Thoracic aorta (tissue), 2 donors: Measurements from ENCODE around the gene ACTN1. TPM values are rescaled to one million over a fixed set of nuclear protein-coding genes. Genes with fewer than 3 reads are reported as not detected.
A peak's percentile ranks its signal among the peaks of the same experiment; 100 is the strongest.

Experiments used
- ATAC-seq: fragments of 150-250 bp; one replicate; pipeline ENCODE4 v1.8.0; 2017; ENCODE audit warnings: low read depth; ENCODE audit not compliant: insufficient number of reproducible peaks, low FRiP score
- DNase-seq: peaks from one replicate; pipeline ENCODE4 v3.0.0-alpha.2; 2020; ENCODE audit warnings: low spot score
- H3K27ac ChIP-seq, 2 donors: fragments of 200-600 bp; sonication (generic); 1 replicate in 1 of 2; 2 replicates in 1 of 2; pipeline ENCODE4 v1.5.1; 2016; ENCODE audit warnings: mild to moderate bottlenecking in 2 of 2, moderate library complexity in 2 of 2
- H3K27me3 ChIP-seq: fragments of 200-600 bp; sonication (generic); replicated peaks from 2 replicates; pipeline ENCODE4 v1.6.0; 2016; ENCODE audit warnings: mild to moderate bottlenecking; ENCODE audit not compliant: insufficient read depth
- H3K36me3 ChIP-seq: fragments of 200-600 bp; sonication (generic); one replicate; pipeline ENCODE4 v1.5.1; 2016
- H3K4me1 ChIP-seq, 2 donors: fragments of 200-600 bp; sonication (generic); 1 replicate in 1 of 2; 2 replicates in 1 of 2; pipeline versions ENCODE4 v1.5.1 to v1.6.0; 2016; ENCODE audit warnings: low read depth in 2 of 2, mild to moderate bottlenecking in 1 of 2; ENCODE audit not compliant: control insufficient read depth in 1 of 2
- H3K4me3 ChIP-seq: fragments of 200-600 bp; sonication (generic); 2 replicates; pipeline ENCODE4 v1.5.1; 2016; ENCODE audit warnings: mild to moderate bottlenecking
- H3K9me3 ChIP-seq: fragments of 200-600 bp; sonication (generic); 2 replicates; pipeline ENCODE4 v1.5.1; 2016
- total RNA-seq, 2 donors: library from RNA; depleted of rRNA; stranded (reverse); fragments of >200 nt; gene quantifications; one replicate each; pipeline versions ENCODE4 v1.1.0 to v1.2.3, GENCODE V29; 2016
- TF ChIP-seq, protein P1 (sequence below): fragments of 200-600 bp; sonication (generic); IDR thresholded peaks from one replicate; pipeline ENCODE4 v1.5.1; 2019; ENCODE audit warnings: antibody characterized with exemption

Gene ACTN1
- total RNA-seq, 2 donors from 2014 or later = 1,201 to 1,291 TPM

DNA sequence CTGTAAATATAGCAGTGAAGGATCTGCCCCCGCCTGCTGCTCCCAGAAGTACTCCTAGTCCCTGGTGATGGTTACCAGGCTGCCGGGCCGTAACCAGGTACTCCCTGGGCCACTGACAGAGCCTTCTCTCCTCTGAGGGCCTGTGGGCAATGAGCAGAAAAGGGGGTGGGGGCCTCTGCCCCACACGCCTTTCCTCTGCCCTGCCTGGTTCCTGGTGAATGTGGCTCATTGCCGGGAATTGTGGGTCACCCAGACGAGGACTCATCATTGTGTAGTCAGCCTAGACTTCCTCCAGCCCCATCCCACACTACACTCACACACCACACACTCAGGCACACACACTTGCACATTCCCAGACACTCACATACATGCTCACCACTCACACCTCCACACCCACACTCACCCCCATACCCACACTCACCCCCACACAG is 35.7 kb upstream of the ACTN1 start:
- Histone ChIP-seq H3K9me3 (no peaks in the 10 kb centered on the region), H3K4me3 (no peak overlapping the region), H3K27me3 (no peaks in the 10 kb centered on the region), H3K36me3 (no peaks in the 10 kb centered on the region), H3K27ac (no peak overlapping the region), H3K4me1 (no peaks in the 10 kb centered on the region)
- no peak for ATAC-seq
- no peak for DNase-seq
- TF ChIP-seq, protein P1, sequence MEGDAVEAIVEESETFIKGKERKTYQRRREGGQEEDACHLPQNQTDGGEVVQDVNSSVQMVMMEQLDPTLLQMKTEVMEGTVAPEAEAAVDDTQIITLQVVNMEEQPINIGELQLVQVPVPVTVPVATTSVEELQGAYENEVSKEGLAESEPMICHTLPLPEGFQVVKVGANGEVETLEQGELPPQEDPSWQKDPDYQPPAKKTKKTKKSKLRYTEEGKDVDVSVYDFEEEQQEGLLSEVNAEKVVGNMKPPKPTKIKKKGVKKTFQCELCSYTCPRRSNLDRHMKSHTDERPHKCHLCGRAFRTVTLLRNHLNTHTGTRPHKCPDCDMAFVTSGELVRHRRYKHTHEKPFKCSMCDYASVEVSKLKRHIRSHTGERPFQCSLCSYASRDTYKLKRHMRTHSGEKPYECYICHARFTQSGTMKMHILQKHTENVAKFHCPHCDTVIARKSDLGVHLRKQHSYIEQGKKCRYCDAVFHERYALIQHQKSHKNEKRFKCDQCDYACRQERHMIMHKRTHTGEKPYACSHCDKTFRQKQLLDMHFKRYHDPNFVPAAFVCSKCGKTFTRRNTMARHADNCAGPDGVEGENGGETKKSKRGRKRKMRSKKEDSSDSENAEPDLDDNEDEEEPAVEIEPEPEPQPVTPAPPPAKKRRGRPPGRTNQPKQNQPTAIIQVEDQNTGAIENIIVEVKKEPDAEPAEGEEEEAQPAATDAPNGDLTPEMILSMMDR = no peak

DNA sequence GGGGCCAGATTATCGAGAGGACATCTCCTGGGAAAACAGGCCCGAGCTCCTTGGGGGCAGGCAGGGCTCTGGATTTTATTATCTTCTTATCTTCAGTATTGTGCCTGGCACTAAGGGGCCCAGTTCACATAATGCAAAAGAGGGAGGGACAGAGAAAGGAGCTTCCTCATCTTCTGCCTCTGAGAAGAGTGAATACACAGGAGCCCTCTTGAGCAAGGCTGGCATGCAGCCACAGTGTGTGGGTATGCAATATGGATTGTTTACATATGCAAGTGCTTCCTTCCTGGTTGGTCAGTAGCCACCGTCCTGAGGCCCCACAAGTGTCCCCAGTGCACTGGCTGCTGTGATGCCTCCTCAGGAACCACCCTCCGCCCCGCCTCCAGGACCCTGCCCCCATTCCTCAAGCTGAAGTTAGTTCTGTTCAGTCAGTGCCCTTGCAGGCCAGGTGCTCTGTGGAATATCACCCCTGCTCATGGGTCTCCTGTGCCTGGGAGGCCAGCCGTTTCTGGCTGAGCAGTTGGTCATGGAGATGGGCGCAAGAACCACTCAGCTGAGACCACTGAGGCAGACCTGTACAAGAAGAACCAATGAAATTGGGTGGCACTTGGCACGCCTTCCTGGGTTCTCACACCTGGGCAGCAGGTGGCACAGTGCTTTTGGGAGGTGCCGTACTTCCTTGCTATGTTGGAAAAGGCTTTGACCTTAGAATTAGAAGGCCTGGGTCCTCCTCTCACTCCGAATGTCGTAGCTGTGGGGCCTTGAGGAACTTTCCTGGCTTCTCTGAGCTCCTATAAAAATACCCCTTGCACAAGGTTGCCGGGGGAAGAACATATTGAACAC is 35.1 kb upstream of the ACTN1 start:
- Histone ChIP-seq H3K36me3 (no peaks in the 10 kb centered on the region), H3K4me3 (no peak overlapping the region), H3K9me3 (no peaks in the 10 kb centered on the region), H3K27ac (no peak overlapping the region), H3K27me3 (no peaks in the 10 kb centered on the region), H3K4me1 (no peaks in the 10 kb centered on the region)
- TF ChIP-seq, protein P1 = no peak
- peak; percentile 24 for ATAC-seq
- DNase-seq = no peak

DNA sequence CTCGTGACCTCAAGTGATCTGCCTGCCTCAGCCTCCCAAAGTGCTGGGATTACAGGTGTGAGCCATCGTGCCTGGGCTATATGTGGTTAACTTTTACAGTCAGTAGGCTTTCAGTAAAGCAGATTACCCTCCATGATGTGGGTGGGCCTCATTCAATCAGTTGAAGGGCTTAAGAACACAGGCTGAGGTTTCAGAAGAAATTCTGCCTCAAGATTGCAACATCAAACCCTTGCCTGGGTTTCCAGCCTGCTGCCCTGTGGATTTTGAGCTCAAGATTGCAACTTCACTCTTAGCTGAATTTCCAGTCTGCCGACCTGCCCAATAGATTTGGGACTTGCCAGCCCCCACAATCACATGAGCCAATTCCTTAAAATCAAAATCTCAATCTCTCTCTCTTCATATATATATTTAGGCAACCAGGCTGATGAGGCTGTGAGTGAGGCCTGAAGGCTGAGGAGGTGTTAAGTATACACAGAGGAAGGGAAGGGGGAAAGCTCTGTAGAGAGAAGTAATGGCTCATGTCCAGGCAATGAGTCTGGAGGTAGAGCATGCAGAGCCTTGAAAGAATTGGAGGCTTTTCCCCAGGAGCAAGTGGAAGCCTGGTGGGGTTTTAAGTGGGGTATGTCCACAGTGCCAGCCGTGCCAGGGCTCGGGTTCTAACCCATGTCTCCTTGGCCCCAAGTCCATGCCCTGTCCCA is 33.3 kb upstream of the ACTN1 start:
- ATAC-seq (no peak), DNase-seq (no peak)
- H3K36me3 ChIP-seq = no peaks in the 10 kb centered on the region

DNA sequence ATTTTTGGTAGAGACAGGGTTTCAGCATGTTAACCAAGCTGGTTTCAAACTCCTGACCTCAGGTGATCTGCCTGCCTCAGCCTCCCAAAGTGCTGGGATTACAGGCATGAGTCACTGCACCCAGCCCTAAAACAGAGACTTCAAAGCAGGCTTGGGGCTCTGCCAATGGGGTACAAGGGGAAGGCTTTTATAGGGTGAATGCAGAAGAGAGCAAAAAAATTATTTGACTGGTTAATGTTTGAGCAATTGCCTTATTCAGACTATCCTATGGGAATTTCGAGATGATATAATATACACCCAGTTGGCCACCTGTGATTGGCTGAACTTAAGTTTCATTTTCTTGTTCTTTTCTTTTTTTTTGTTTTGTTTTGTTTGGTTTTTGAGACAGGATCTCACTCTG is 31.5 kb upstream of the ACTN1 start:
- TF ChIP-seq, protein P1 = no peak
- ATAC-seq (no peak), DNase-seq (no peak)
- Histone ChIP-seq H3K36me3 (no peaks in the 10 kb centered on the region), H3K27ac (no peak overlapping the region), H3K4me1 (peaks cover 5 to 28% of the 10 kb centered on the region in 2 donors), H3K9me3 (no peaks in the 10 kb centered on the region), H3K4me3 (no peak overlapping the region), H3K27me3 (no peaks in the 10 kb centered on the region)

More for the DNA sequence above, 33.3 kb upstream of the ACTN1 start:
- Histone ChIP-seq H3K9me3 (no peaks in the 10 kb centered on the region), H3K4me1 (peaks cover 0 to 14% of the 10 kb centered on the region in 2 donors), H3K27ac (no peak overlapping the region), H3K4me3 (no peak overlapping the region), H3K27me3 (no peaks in the 10 kb centered on the region)
- TF ChIP-seq, protein P1 = no peak

DNA sequence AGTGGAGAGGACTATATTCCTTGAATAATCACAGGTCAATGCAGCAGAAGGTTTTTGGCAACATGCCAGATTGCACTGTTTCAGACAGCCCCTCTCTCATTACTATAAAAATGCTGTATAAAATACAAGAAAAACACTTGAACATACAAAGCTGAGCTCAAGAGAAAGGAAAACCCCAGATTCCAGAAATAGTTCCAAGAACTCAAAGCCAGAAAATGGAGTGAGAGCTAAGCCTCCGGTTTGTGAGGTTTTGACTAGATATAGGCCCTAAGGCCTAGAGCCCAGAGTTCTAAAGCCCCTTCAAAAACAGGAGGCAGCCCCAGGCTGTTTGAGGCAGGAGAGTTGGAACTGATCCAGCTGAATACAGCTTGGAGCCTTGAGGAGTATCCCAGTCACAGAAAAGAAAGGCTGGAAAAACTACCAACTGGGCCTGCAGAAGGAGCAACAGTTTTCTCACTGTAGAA is 29.4 kb upstream of the ACTN1 start:
- no peak for DNase-seq
- Histone ChIP-seq H3K36me3 (no peaks in the 10 kb centered on the region), H3K9me3 (no peaks in the 10 kb centered on the region), H3K27ac (peak overlapping the region; percentile 67 to 80), H3K27me3 (no peaks in the 10 kb centered on the region), H3K4me1 (peaks cover 7 to 43% of the 10 kb centered on the region in 2 donors), H3K4me3 (no peak overlapping the region)
- no peak for ATAC-seq
- TF ChIP-seq, protein P1 = no peak
